ENCODE measurements around the gene SMC1A. TPM values are rescaled to one million over a fixed set of nuclear protein-coding genes. Genes with fewer than 3 reads are reported as not detected.

SMC1A gene
- total RNA-seq, 4 donors from 2014 or later = 32.8 to 52.0 (median 36.5) TPM

GRCh38 chrX:53379008-53379710, 43.3 kb downstream of the SMC1A start:
- Histone ChIP-seq H3K36me3 (peaks cover 12 to 65% (median 60%) of the 10 kb centered on the region in 4 donors), H3K27ac (replicated peaks in 1 of 4) (no peak overlapping the region), H3K9me3 (no peaks in the 10 kb centered on the region), H3K27me3 (no peaks in the 10 kb centered on the region), H3K4me3 (no peak overlapping the region), H3K4me1 (no peaks in the 10 kb centered on the region)
- TF ChIP-seq CTCF (IDR thresholded peaks at IDR 0.05) = no peak
- TF ChIP-seq POLR2A (IDR thresholded peaks at IDR 0.05; ENCODE audit: low read depth) = no peak
- no peak for TF ChIP-seq POLR2AphosphoS5 (IDR thresholded peaks at IDR 0.05)
- TF ChIP-seq EP300 (IDR thresholded peaks at IDR 0.05) = no peak
- 97% methylated on average over 3 of the region's 3 CpGs for WGBS
- intact Hi-C loops (cut with DNase I) = no loop called here
- DNase-seq (ENCODE audit: extremely low spot score) = no peak

GRCh38 chrX:53377464-53377863, 45.0 kb downstream of the SMC1A start:
- intact Hi-C loops (cut with DNase I) = no loop called here
- no peaks in the 10 kb centered on the region for H3K4me1 ChIP-seq
- H3K4me3 ChIP-seq = no peak overlapping the region
- TF ChIP-seq POLR2A (IDR thresholded peaks at IDR 0.05; ENCODE audit: low read depth) (no peak), EP300 (IDR thresholded peaks at IDR 0.05) (no peak), POLR2AphosphoS5 (IDR thresholded peaks at IDR 0.05) (no peak), CTCF (IDR thresholded peaks at IDR 0.05) (no peak)
- DNase-seq (ENCODE audit: extremely low spot score) = no peak
- no peak overlapping the region for H3K27ac ChIP-seq (replicated peaks in 1 of 4)
- no peaks in the 10 kb centered on the region for H3K9me3 ChIP-seq
- WGBS = 92% methylated on average over 2 of the region's 2 CpGs
- peaks cover 12 to 52% (median 46%) of the 10 kb centered on the region in 4 donors for H3K36me3 ChIP-seq
- H3K27me3 ChIP-seq = no peaks in the 10 kb centered on the region

GRCh38 chrX:53376888-53377287, 45.6 kb downstream of the SMC1A start:
- no peaks in the 10 kb centered on the region for H3K27me3 ChIP-seq
- WGBS = 87% methylated on average over 6 of the region's 6 CpGs
- H3K9me3 ChIP-seq = no peaks in the 10 kb centered on the region
- no peak for TF ChIP-seq EP300 (IDR thresholded peaks at IDR 0.05)
- no peak for TF ChIP-seq POLR2AphosphoS5 (IDR thresholded peaks at IDR 0.05)
- no peak for TF ChIP-seq CTCF (IDR thresholded peaks at IDR 0.05)
- no peak for TF ChIP-seq POLR2A (IDR thresholded peaks at IDR 0.05; ENCODE audit: low read depth)
- no peak overlapping the region for H3K27ac ChIP-seq (replicated peaks in 1 of 4)
- no peak for DNase-seq (ENCODE audit: extremely low spot score)
- peaks cover 8 to 47% (median 40%) of the 10 kb centered on the region in 4 donors for H3K36me3 ChIP-seq
- no peaks in the 10 kb centered on the region for H3K4me1 ChIP-seq
- intact Hi-C loops (cut with DNase I) = no loop called here
- no peak overlapping the region for H3K4me3 ChIP-seq

- TF ChIP-seq POLR2AphosphoS5 (IDR thresholded peaks at IDR 0.05) (no peak), EP300 (IDR thresholded peaks at IDR 0.05) (no peak), CTCF (IDR thresholded peaks at IDR 0.05) (no peak), POLR2A (IDR thresholded peaks at IDR 0.05; ENCODE audit: low read depth) (no peak)
- no peaks in the 10 kb centered on the region for H3K4me1 ChIP-seq
- H3K4me3 ChIP-seq = no peak overlapping the region
- intact Hi-C loops (cut with DNase I) = no loop called here
- H3K27ac ChIP-seq (replicated peaks in 1 of 4) = no peak overlapping the region
- no peaks in the 10 kb centered on the region for H3K9me3 ChIP-seq
- peaks cover 0 to 27% (median 20%) of the 10 kb centered on the region in 4 donors for H3K36me3 ChIP-seq
- no peak for DNase-seq (ENCODE audit: extremely low spot score)
- H3K27me3 ChIP-seq = no peaks in the 10 kb centered on the region
Measured at GRCh38 chrX:53374923-53375322, 47.5 kb downstream of the SMC1A start.

All from esophagus muscularis mucosa (tissue), 4 donors.